HepG2 (cell line): ENCODE results near the gene AAMP. TPM values are rescaled to one million over a fixed set of nuclear protein-coding genes. Genes with fewer than 3 reads are reported as not detected.

Experiments
- ATAC-seq: fragments of 200-7000 bp; cut with Tn5 transposase; 3 replicates; pipeline ENCODE4 v1.9.1; 2020; ENCODE audit warnings: mild to moderate bottlenecking, moderate library complexity
- BruUV-seq: library from RNA; stranded (reverse); fragments of 400-500 nt; replicated peaks from 2 replicates; lab custom pipeline; 2021; lab: Mats Ljungman, UMichigan
- CTCF ChIA-PET: fragments of 300-600 bp; formaldehyde crosslinking; extraction: SDS; loops from one replicate; lab custom pipeline; 2021; ENCODE audit warnings: low total read pairs, inconsistent platforms, low intra/inter-chr PET ratio; lab: Yijun Ruan, JAX
- POLR2A ChIA-PET: fragments of 350-600 bp; sonication (Branson Sonifier 250); formaldehyde crosslinking; loops from one replicate; lab custom pipeline; 2020; ENCODE audit warnings: antibody characterized with exemption, inconsistent platforms; lab: Yijun Ruan, JAX
- DNase-seq: peaks from one replicate; pipeline ENCODE4 v3.0.0-alpha.2; 2015; ENCODE audit warnings: low spot score
- FAIRE-seq: peaks from 3 replicates; lab custom pipeline; 2011; peaks lifted over from hg19 to GRCh38; lab: Jason Lieb, UNC
- H2AFZ ChIP-seq: one replicate; pipeline ENCODE4 v1.6.1; 2011; ENCODE audit warnings: low read length, inconsistent platforms
- H3K27ac ChIP-seq: fragments of 300-600 bp; 3 replicates; pipeline ENCODE4 v1.8.0; 2011; ENCODE audit warnings: mixed run types, mild to moderate bottlenecking, mixed read lengths, low read length, inconsistent platforms; ENCODE audit not compliant: insufficient read depth; ENCODE audit errors: extremely low read length
- H3K27me3 ChIP-seq, 2 experiments: fragments of 200-600 bp in 1 of 2; 2 replicates in 1 of 2; 3 replicates in 1 of 2; pipeline versions ENCODE4 v1.6.0 to v1.8.0; 2011; ENCODE audit warnings: low read length in 2 of 2, mild to moderate bottlenecking in 2 of 2, moderate library complexity in 2 of 2, inconsistent platforms in 1 of 2; ENCODE audit not compliant: insufficient read depth in 2 of 2, control insufficient read depth in 1 of 2
- H3K36me3 ChIP-seq, 2 experiments: fragments of 200-600 bp in 1 of 2; replicated peaks in 1 of 2; 2 replicates in 1 of 2; 3 replicates in 1 of 2; pipeline versions ENCODE4 v1.5.1 to v1.8.0; 2011; ENCODE audit warnings: low read length in 2 of 2, inconsistent platforms in 1 of 2; ENCODE audit not compliant: insufficient read depth in 2 of 2, control insufficient read depth in 1 of 2
- H3K4me1 ChIP-seq: 2 replicates; pipeline ENCODE4 v1.5.1; 2012; ENCODE audit warnings: low read length, inconsistent platforms; ENCODE audit not compliant: insufficient read depth
- H3K4me2 ChIP-seq: 2 replicates; pipeline ENCODE4 v1.6.0; 2011; ENCODE audit warnings: low read depth, low read length, inconsistent platforms
- H3K4me3 ChIP-seq, 3 experiments: fragments of 200-600 bp in 1 of 3; sonication (generic), shearing (Covaris generic) in 1 of 3; replicated peaks in 1 of 3; 2 replicates each; pipeline ENCODE4 v1.5.1; 2011 to 2016; ENCODE audit warnings: low read length in 3 of 3, inconsistent platforms in 2 of 3, low read depth in 2 of 3, mild to moderate bottlenecking in 2 of 3, control low read depth in 1 of 3, mixed read lengths in 1 of 3; ENCODE audit not compliant: insufficient read depth in 1 of 3
- H3K79me2 ChIP-seq: one replicate; pipeline ENCODE4 v1.6.1; 2011; ENCODE audit warnings: low read length, inconsistent platforms; ENCODE audit not compliant: insufficient read depth
- H3K9ac ChIP-seq: 2 replicates; pipeline ENCODE4 v1.6.0; 2011; ENCODE audit warnings: mild to moderate bottlenecking, low read depth, low read length, inconsistent platforms; ENCODE audit not compliant: insufficient read depth
- H3K9me3 ChIP-seq: 2 replicates; pipeline ENCODE4 v1.5.1; 2012; ENCODE audit warnings: mild to moderate bottlenecking, low read length
- H4K20me1 ChIP-seq: 2 replicates; pipeline ENCODE4 v1.6.0; 2011; ENCODE audit warnings: inconsistent platforms, mild to moderate bottlenecking, low read length, moderate library complexity; ENCODE audit not compliant: insufficient read depth
- CAMTA2 ChIP-seq: sonication (generic); formaldehyde crosslinking; IDR thresholded peaks from 2 replicates; pipeline ENCODE4 v1.4.0; 2020; ENCODE audit warnings: mild to moderate bottlenecking, missing genetic modification reagents, borderline replicate concordance
- GMEB1 ChIP-seq: sonication (generic); formaldehyde crosslinking; IDR thresholded peaks from 2 replicates; pipeline ENCODE4 v1.5.1; 2020; ENCODE audit warnings: missing genetic modification reagents, mild to moderate bottlenecking, borderline replicate concordance
- KMT2B ChIP-seq: IDR thresholded peaks from 2 replicates; pipeline ENCODE4 v1.6.1; 2016; ENCODE audit warnings: missing genetic modification reagents, missing compliant biosample characterization
- MEIS1 ChIP-seq: sonication (generic); formaldehyde crosslinking; IDR thresholded peaks from 2 replicates; pipeline ENCODE4 v1.9.0; 2021; ENCODE audit warnings: mild to moderate bottlenecking, missing genetic modification reagents, moderate library complexity, borderline replicate concordance
- POLR2A ChIP-seq, 2 experiments: IDR thresholded peaks; 2 replicates each; pipeline ENCODE4 v1.6.1; 2011; ENCODE audit warnings: low read depth in 2 of 2, low read length in 2 of 2, mild to moderate bottlenecking in 1 of 2, moderate library complexity in 1 of 2; ENCODE audit not compliant: insufficient read depth in 1 of 2
- POLR2AphosphoS5 ChIP-seq: IDR thresholded peaks from 2 replicates; pipeline ENCODE4 v1.6.1; 2012; ENCODE audit warnings: low read depth, low read length
- RBM22 ChIP-seq: fragments of 200-400 bp; formaldehyde crosslinking; optimal IDR thresholded peaks from 2 replicates; pipeline ENCODE3; 2017; ENCODE audit warnings: mild to moderate bottlenecking, low read length, moderate library complexity
- SP140L ChIP-seq: sonication (generic); formaldehyde crosslinking; IDR thresholded peaks from 2 replicates; pipeline ENCODE4 v1.4.0; 2020; ENCODE audit warnings: missing genetic modification reagents, borderline replicate concordance
- STAG1 ChIP-seq: sonication (generic); formaldehyde crosslinking; IDR thresholded peaks from 2 replicates; pipeline ENCODE4 v1.4.0; 2020; ENCODE audit warnings: missing genetic modification reagents
- ZNF639 ChIP-seq: conservative IDR thresholded peaks from 2 replicates; pipeline ENCODE4 v1.6.1; 2018; ENCODE audit warnings: missing genetic modification reagents
- WGBS: methylation state at CpG from one replicate; pipeline ENCODE4 v1.1.6; 2017; ENCODE audit warnings: low lambda C conversion rate; 5-methylcytosine and 5-hydroxymethylcytosine counted together
- in situ Hi-C: cut with HindIII; loops from 2 replicates; pipeline ENCODE4 v1.10.0; 2017; ENCODE audit warnings: low pct_unique_long_range_greater_than_20kb; ENCODE audit not compliant: extremely low pct_ligation_motif_present
- intact Hi-C: fragments of 100-400 bp; cut with micrococcal nuclease; formaldehyde crosslinking; loops from one replicate; pipeline ENCODE4 v1.10.0; 2022; ENCODE audit not compliant: unreplicated experiment
- polyA plus RNA-seq, 8 experiments: library from polyadenylated mRNA; depleted of rRNA in 3 of 8; stranded (reverse) in 7 of 8; unstranded in 1 of 8; fragments of >200 nt; fragmentation: Illumina TruSeq in 4 of 8; extraction: Trizol in 4 of 8; gene quantifications; 2 replicates each; pipeline versions ENCODE4 v1.2.1 to v1.2.3, GENCODE V29; 2011 to 2016; ENCODE audit warnings: low read depth in 4 of 8, missing spikeins in 1 of 8, mixed read lengths in 1 of 8; ENCODE audit not compliant: insufficient read depth in 1 of 8
- total RNA-seq, 5 experiments: library from RNA; depleted of rRNA; stranded (reverse); fragments of >200 nt; fragmentation: Illumina TruSeq; extraction: Trizol; gene quantifications; 2 replicates each; pipeline ENCODE4 v1.2.3, GENCODE V29; 2016; ENCODE audit warnings: low read depth in 1 of 5

AAMP gene
- total and polyA plus RNA-seq, 2 of the 13 experiments (the other 11 are each of a cell fraction or from before 2014, with no cell fraction given), result 110 to 186 TPM

- Histone ChIP-seq H4K20me1 (no peaks in the 10 kb centered on the region; the same call in 1 of the 2 replicates), H3K4me1 (peaks cover 23% of the 10 kb centered on the region), H3K9ac (no peak overlapping the region), H3K4me2 (no peak overlapping the region), H2AFZ (no peak overlapping the region), H3K36me3 (peaks cover 47 to 70% of the 10 kb centered on the region in 2 experiments), H3K27ac (no peak overlapping the region), H3K4me3 (no peak overlapping the region), H3K9me3 (no peaks in the 10 kb centered on the region), H3K79me2 (peaks cover 15% of the 10 kb centered on the region), H3K27me3 (no peaks in the 10 kb centered on the region; a peak in 1 of 5 replicates)
- intact Hi-C loops (no loop called here), in situ Hi-C loops (loop anchor here (10.0 kb wide), 1 partner anchor 189 kb away; no protein-coding TSS in a partner anchor)
- TF ChIP-seq KMT2B (CRISPR knock-in tag) (no peak), RBM22 (peak; percentile 57)
- ChIA-PET CTCF (no interaction called here), POLR2A (interaction anchor here (1.6 to 7.5 kb wide), 4 partner anchors 10 to 131 kb away, joined by 3 to 121 read pairs (median 58); partner anchors contain the start of gene TMBIM1)
- no peak for DNase-seq
- no peak for ATAC-seq
- 97% methylated on average over 9 of the region's 9 CpGs for WGBS
- FAIRE-seq, result no peak
- BruUV-seq, result no TSS peak
Measured at GRCh38 chr2:218275371-218276072, 5.6 kb upstream of the AAMP start.

- TSS peak; percentile 46 for BruUV-seq
- no peak overlapping the region for H3K4me3 ChIP-seq
- FAIRE-seq (no peak), DNase-seq (no peak), ATAC-seq (no peak)
- H3K36me3 ChIP-seq, result peaks cover 38 to 61% of the 10 kb centered on the region in 2 experiments
- H3K79me2 ChIP-seq, result peaks cover 15% of the 10 kb centered on the region
- H2AFZ ChIP-seq, result no peak overlapping the region
- 76% methylated on average over 4 of the region's 4 CpGs for WGBS
- H3K27ac ChIP-seq, result no peak overlapping the region
- H3K9ac ChIP-seq, result no peak overlapping the region
- peaks cover 23% of the 10 kb centered on the region for H3K4me1 ChIP-seq
- H4K20me1 ChIP-seq, result no peaks in the 10 kb centered on the region; the same call in 1 of the 2 replicates
- no peaks in the 10 kb centered on the region for H3K9me3 ChIP-seq
- POLR2A ChIA-PET, result interaction anchor here (1.6 to 7.5 kb wide), 4 partner anchors 11 to 131 kb away, joined by 5 to 121 read pairs (median 59); partner anchors contain the start of genes CTDSP1 and TMBIM1
- no peaks in the 10 kb centered on the region; a peak in 1 of 5 replicates for H3K27me3 ChIP-seq
- in situ Hi-C loops (loop anchor here (5.0 to 10.0 kb wide), 2 partner anchors 190 to 373 kb away; no protein-coding TSS in a partner anchor), intact Hi-C loops (loop anchor here (5.0 kb wide), 2 partner anchors 57 to 87 kb away; partner anchors contain the start of gene ARPC2)
- CTCF ChIA-PET, result no interaction called here
- no peak for TF ChIP-seq CAMTA2 (CRISPR knock-in tag)
- TF ChIP-seq SP140L, result no peak
- no peak for TF ChIP-seq STAG1 (CRISPR knock-in tag)
- TF ChIP-seq GMEB1 (CRISPR knock-in tag), result no peak
- TF ChIP-seq ZNF639 (CRISPR knock-in tag), result no peak
- TF ChIP-seq POLR2AphosphoS5, result peak; percentile 38; the same call in 1 of the 2 replicates
- TF ChIP-seq POLR2A (IDR thresholded peaks at IDR 0.05; ENCODE audit: insufficient read depth in 1 of 2, low read depth in 2 of 2, low read length in 2 of 2), result peak in 1 of 2 experiments; percentile 44; a peak in 1 of 4 replicates
- no peak for TF ChIP-seq MEIS1
- H3K4me2 ChIP-seq, result no peak overlapping the region
Measured at GRCh38 chr2:218274586-218274985, 4.6 kb upstream of the AAMP start.
